Activated CD8-positive, alpha-beta memory T cell treated with anti-CD3 and anti-CD28 coated beads for 4 hours (primary cell): Measurements from ENCODE around the gene CELA1.

Experiments used
- DNase-seq, 2 donors: peaks; one replicate each; pipeline ENCODE4 v3.0.0-alpha.2; 2020; ENCODE audit warnings: low read depth in 2 of 2

The CELA1 gene

GRCh38 chr12:51374856-51375255 lies 28.4 kb upstream of the CELA1 start:
- DNase-seq: no peak

- no peak for DNase-seq
Observed at GRCh38 chr12:51374361-51374760, 27.9 kb upstream of the CELA1 start.

- no peak for DNase-seq
Observed at GRCh38 chr12:51373187-51373586, 26.7 kb upstream of the CELA1 start.

GRCh38 chr12:51372021-51372420 lies 25.5 kb upstream of the CELA1 start:
- no peak for DNase-seq

- no peak for DNase-seq
Observed at GRCh38 chr12:51371295-51371953, 24.9 kb upstream of the CELA1 start.

GRCh38 chr12:51370667-51371066 lies 24.2 kb upstream of the CELA1 start:
- no peak for DNase-seq

GRCh38 chr12:51369581-51369980 lies 23.1 kb upstream of the CELA1 start:
- DNase-seq: no peak

GRCh38 chr12:51368640-51369517 lies 22.4 kb upstream of the CELA1 start:
- peak; percentile 71 to 80 for DNase-seq

- no peak for DNase-seq
Observed at GRCh38 chr12:51365276-51365675, 18.8 kb upstream of the CELA1 start.

GRCh38 chr12:51364001-51364400 lies 17.5 kb upstream of the CELA1 start:
- DNase-seq: no peak

GRCh38 chr12:51362747-51363342 lies 16.4 kb upstream of the CELA1 start:
- no peak for DNase-seq

- no peak for DNase-seq
Observed at GRCh38 chr12:51362307-51362706, 15.8 kb upstream of the CELA1 start.

- DNase-seq: no peak
Observed at GRCh38 chr12:51361161-51362016, 14.9 kb upstream of the CELA1 start.

- DNase-seq: no peak
Observed at GRCh38 chr12:51360315-51360714, 13.8 kb upstream of the CELA1 start.

GRCh38 chr12:51359851-51360250 lies 13.4 kb upstream of the CELA1 start:
- no peak for DNase-seq

GRCh38 chr12:51358496-51358895 lies 12.0 kb upstream of the CELA1 start:
- DNase-seq: no peak

GRCh38 chr12:51357374-51358047 lies 11.0 kb upstream of the CELA1 start:
- DNase-seq: no peak

GRCh38 chr12:51351913-51352532 lies 5.5 kb upstream of the CELA1 start:
- peak in 1 of 2 donors; percentile 15 for DNase-seq

- no peak for DNase-seq
Observed at GRCh38 chr12:51349026-51349425, 2.5 kb upstream of the CELA1 start.

- no peak for DNase-seq
Observed at GRCh38 chr12:51348116-51348515, 1.6 kb upstream of the CELA1 start.

GRCh38 chr12:51345681-51346080 lies 798 bp downstream of the CELA1 start:
- no peak for DNase-seq
